Astrocyte (in vitro differentiated cells and primary cell): ENCODE results near the gene DNER. TPM values are rescaled to one million over a fixed set of nuclear protein-coding genes. Genes with fewer than 3 reads are reported as not detected.

Source experiments
- DNase-seq: peaks from one replicate; pipeline ENCODE4 v3.0.0-alpha.2; 2010; ENCODE audit warnings: low read depth
- FAIRE-seq: peaks from 2 replicates; lab custom pipeline; 2011; peaks lifted over from hg19 to GRCh38; lab: Jason Lieb, UNC
- H2AFZ ChIP-seq: 2 replicates; pipeline ENCODE4 v1.6.0; 2012; ENCODE audit warnings: low read depth, low read length, inconsistent platforms
- H3K27ac ChIP-seq: 2 replicates; pipeline ENCODE4 v1.5.1; 2011; ENCODE audit warnings: low read depth, low read length, inconsistent platforms
- H3K27me3 ChIP-seq: 2 replicates; pipeline ENCODE4 v1.6.0; 2011; ENCODE audit warnings: low read length, inconsistent platforms; ENCODE audit not compliant: insufficient read depth
- H3K36me3 ChIP-seq: 2 replicates; pipeline ENCODE4 v1.5.1; 2011; ENCODE audit warnings: low read length, inconsistent platforms; ENCODE audit not compliant: insufficient read depth
- H3K4me1 ChIP-seq: 2 replicates; pipeline ENCODE4 v1.5.1; 2011; ENCODE audit warnings: low read length, inconsistent platforms; ENCODE audit not compliant: insufficient read depth
- H3K4me2 ChIP-seq: 2 replicates; pipeline ENCODE4 v1.6.0; 2012; ENCODE audit warnings: low read length, inconsistent platforms
- H3K4me3 ChIP-seq: 2 replicates; pipeline ENCODE4 v1.5.1; 2011; ENCODE audit warnings: low read depth, mild to moderate bottlenecking, low read length, inconsistent platforms; ENCODE audit not compliant: insufficient read depth
- H3K79me2 ChIP-seq: 2 replicates; pipeline ENCODE4 v1.6.0; 2012; ENCODE audit warnings: mild to moderate bottlenecking, low read length, inconsistent platforms; ENCODE audit not compliant: insufficient read depth
- H3K9ac ChIP-seq: 2 replicates; pipeline ENCODE4 v1.6.0; 2012; ENCODE audit warnings: mild to moderate bottlenecking, low read length, inconsistent platforms
- H3K9me3 ChIP-seq: 2 replicates; pipeline ENCODE4 v1.5.1; 2012; ENCODE audit warnings: low read depth, mild to moderate bottlenecking, low read length, inconsistent platforms; ENCODE audit not compliant: insufficient read depth
- H4K20me1 ChIP-seq: 2 replicates; pipeline ENCODE4 v1.6.0; 2012; ENCODE audit warnings: low read length, inconsistent platforms; ENCODE audit not compliant: insufficient read depth
- H3K27ac Mint-ChIP-seq: one replicate; pipeline ENCODE4 v1.8.0; 2021; ENCODE audit warnings: mild to moderate bottlenecking, mixed read lengths; ENCODE audit not compliant: unreplicated experiment
- H3K27me3 Mint-ChIP-seq: one replicate; pipeline ENCODE4 v1.8.0; 2021; ENCODE audit warnings: low read depth, mixed read lengths; ENCODE audit not compliant: unreplicated experiment
- H3K36me3 Mint-ChIP-seq: one replicate; pipeline ENCODE4 v1.8.0; 2021; ENCODE audit warnings: low read depth, mixed read lengths; ENCODE audit not compliant: unreplicated experiment
- H3K4me1 Mint-ChIP-seq: one replicate; pipeline ENCODE4 v1.8.0; 2021; ENCODE audit warnings: low read depth, mixed read lengths; ENCODE audit not compliant: unreplicated experiment
- H3K4me3 Mint-ChIP-seq: one replicate; pipeline ENCODE4 v1.8.0; 2021; ENCODE audit warnings: mild to moderate bottlenecking, moderate library complexity, mixed read lengths; ENCODE audit not compliant: unreplicated experiment
- H3K9me3 Mint-ChIP-seq: one replicate; pipeline ENCODE4 v1.8.0; 2021; ENCODE audit warnings: mild to moderate bottlenecking, mixed read lengths; ENCODE audit not compliant: unreplicated experiment
- EZH2 ChIP-seq: IDR thresholded peaks from 2 replicates; pipeline ENCODE4 v1.6.1; 2012; ENCODE audit warnings: mild to moderate bottlenecking, low read length, inconsistent platforms; ENCODE audit not compliant: insufficient read depth
- total RNA-seq: library from RNA; stranded (reverse); gene quantifications from 2 replicates; pipeline ENCODE4 v1.2.1, GENCODE V29; 2021
- TF ChIP-seq, protein P1 (sequence below): IDR thresholded peaks from 2 replicates; pipeline ENCODE4 v1.5.1; 2011; ENCODE audit warnings: low read depth, mild to moderate bottlenecking, inconsistent platforms, low read length, moderate library complexity; ENCODE audit not compliant: insufficient read depth

DNER gene
- total RNA-seq, 1 donor from 2014 or later: 1.0 TPM

DNA sequence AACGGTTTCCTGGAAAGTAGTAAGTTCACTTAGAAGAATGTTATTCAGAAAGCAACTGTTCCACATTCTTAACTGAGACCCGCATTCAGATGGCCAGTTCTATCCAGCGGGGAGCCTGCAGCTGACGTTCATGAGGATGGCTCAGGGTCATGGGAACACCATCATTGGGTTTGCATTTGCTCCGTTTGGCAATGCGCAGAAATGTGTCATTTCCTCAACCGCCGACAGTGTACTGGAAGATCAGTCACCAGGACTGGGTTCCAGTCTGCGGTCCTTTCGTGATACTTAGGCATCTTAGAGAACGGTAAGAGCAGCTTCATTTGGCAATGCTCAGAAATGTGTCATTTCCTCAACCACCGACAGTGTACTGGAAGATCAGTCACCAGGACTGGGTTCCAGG is 104.0 kb downstream of the DNER start:
- FAIRE-seq: no peak
- no peaks in the 10 kb centered on the region for H3K27me3 ChIP-seq
- peak overlapping the region; percentile 66 for H3K9ac ChIP-seq
- no peaks in the 10 kb centered on the region for H3K36me3 Mint-ChIP-seq
- H3K4me1 Mint-ChIP-seq: peaks cover 15% of the 10 kb centered on the region
- peak overlapping the region; percentile 90 for H3K27ac ChIP-seq
- H3K9me3 Mint-ChIP-seq: no peaks in the 10 kb centered on the region
- no peak overlapping the region for H3K4me3 Mint-ChIP-seq
- H3K4me3 ChIP-seq: no peak overlapping the region
- H2AFZ ChIP-seq: no peak overlapping the region
- peak; percentile 94 for DNase-seq
- H3K27me3 Mint-ChIP-seq: no peaks in the 10 kb centered on the region
- H3K4me2 ChIP-seq: peak overlapping the region; percentile 60
- H3K36me3 ChIP-seq: no peaks in the 10 kb centered on the region
- H3K79me2 ChIP-seq: no peaks in the 10 kb centered on the region
- no peak overlapping the region for H3K27ac Mint-ChIP-seq
- no peak for TF ChIP-seq EZH2
- TF ChIP-seq, protein P1, sequence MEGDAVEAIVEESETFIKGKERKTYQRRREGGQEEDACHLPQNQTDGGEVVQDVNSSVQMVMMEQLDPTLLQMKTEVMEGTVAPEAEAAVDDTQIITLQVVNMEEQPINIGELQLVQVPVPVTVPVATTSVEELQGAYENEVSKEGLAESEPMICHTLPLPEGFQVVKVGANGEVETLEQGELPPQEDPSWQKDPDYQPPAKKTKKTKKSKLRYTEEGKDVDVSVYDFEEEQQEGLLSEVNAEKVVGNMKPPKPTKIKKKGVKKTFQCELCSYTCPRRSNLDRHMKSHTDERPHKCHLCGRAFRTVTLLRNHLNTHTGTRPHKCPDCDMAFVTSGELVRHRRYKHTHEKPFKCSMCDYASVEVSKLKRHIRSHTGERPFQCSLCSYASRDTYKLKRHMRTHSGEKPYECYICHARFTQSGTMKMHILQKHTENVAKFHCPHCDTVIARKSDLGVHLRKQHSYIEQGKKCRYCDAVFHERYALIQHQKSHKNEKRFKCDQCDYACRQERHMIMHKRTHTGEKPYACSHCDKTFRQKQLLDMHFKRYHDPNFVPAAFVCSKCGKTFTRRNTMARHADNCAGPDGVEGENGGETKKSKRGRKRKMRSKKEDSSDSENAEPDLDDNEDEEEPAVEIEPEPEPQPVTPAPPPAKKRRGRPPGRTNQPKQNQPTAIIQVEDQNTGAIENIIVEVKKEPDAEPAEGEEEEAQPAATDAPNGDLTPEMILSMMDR: no peak
- H3K4me1 ChIP-seq: peaks cover 11% of the 10 kb centered on the region
- H3K9me3 ChIP-seq: no peaks in the 10 kb centered on the region
- H4K20me1 ChIP-seq: no peaks in the 10 kb centered on the region

DNA sequence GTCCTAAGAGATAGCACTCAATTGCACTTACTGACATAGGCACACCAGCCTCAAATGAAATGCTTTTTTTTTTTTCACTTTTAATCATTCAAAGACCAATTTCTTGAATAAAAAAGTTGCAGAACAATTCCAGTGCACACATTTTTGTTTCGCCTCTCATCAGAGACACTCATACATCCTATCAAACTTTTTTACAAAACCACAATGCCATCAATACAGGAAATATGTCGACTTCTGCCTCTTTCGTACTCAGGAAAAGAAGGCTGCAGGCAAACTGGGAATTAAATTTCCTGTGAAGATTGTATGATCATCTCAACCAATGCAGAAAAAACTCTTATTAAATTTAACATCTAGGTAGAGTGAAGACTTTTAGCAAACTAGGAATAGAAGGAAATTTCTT is 112.4 kb downstream of the DNER start:
- no peaks in the 10 kb centered on the region for H3K4me1 Mint-ChIP-seq

DNA sequence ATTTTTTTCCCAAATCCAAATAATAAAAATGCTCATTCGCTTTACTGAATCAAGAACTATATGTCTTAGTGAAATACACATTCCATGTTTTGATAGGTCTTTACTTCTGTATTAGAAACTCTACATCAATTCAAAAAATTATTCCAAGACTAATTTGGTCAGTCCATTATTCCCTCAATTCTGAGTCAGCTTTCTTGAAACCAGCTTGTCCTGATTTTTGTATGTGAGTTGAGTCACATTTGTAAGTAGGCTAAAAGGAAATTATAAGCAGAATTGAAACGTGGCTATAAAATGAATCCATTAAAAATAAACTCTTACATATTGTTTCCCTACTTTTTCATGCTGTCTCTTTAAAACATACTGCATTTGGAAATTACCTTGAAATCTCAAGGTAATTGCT is 113.0 kb downstream of the DNER start:
- Mint-ChIP-seq H3K9me3 (no peaks in the 10 kb centered on the region), H3K27ac (no peak overlapping the region), H3K36me3 (no peaks in the 10 kb centered on the region), H3K27me3 (no peaks in the 10 kb centered on the region), H3K4me1 (no peaks in the 10 kb centered on the region), H3K4me3 (no peak overlapping the region)
- Histone ChIP-seq H3K36me3 (no peaks in the 10 kb centered on the region), H4K20me1 (no peaks in the 10 kb centered on the region), H3K9ac (no peak overlapping the region), H3K27me3 (no peaks in the 10 kb centered on the region), H3K27ac (no peak overlapping the region), H3K4me2 (peak overlapping the region; percentile 22), H3K9me3 (no peaks in the 10 kb centered on the region), H2AFZ (no peak overlapping the region), H3K4me1 (no peaks in the 10 kb centered on the region), H3K4me3 (no peak overlapping the region), H3K79me2 (no peaks in the 10 kb centered on the region)
- no peak for FAIRE-seq
- peak; percentile 12 for DNase-seq
- no peak for TF ChIP-seq EZH2
- TF ChIP-seq, protein P1: no peak

More for the DNA sequence above, 112.4 kb downstream of the DNER start:
- Mint-ChIP-seq H3K36me3 (no peaks in the 10 kb centered on the region), H3K9me3 (no peaks in the 10 kb centered on the region), H3K27ac (no peak overlapping the region), H3K4me3 (no peak overlapping the region), H3K27me3 (no peaks in the 10 kb centered on the region)
- H3K27ac ChIP-seq: no peak overlapping the region
- H3K79me2 ChIP-seq: no peaks in the 10 kb centered on the region
- no peak overlapping the region for H3K4me3 ChIP-seq
- no peak overlapping the region for H3K9ac ChIP-seq
- H2AFZ ChIP-seq: no peak overlapping the region
- FAIRE-seq (no peak), DNase-seq (peak; percentile 8)
- no peaks in the 10 kb centered on the region for H3K9me3 ChIP-seq
- H3K4me2 ChIP-seq: peak overlapping the region; percentile 22
- TF ChIP-seq, protein P1: no peak
- no peak for TF ChIP-seq EZH2
- no peaks in the 10 kb centered on the region for H4K20me1 ChIP-seq
- H3K27me3 ChIP-seq: no peaks in the 10 kb centered on the region
- H3K36me3 ChIP-seq: no peaks in the 10 kb centered on the region
- no peaks in the 10 kb centered on the region for H3K4me1 ChIP-seq
